B cell (primary cell): ENCODE results near the gene GPR37L1. TPM values are rescaled to one million over a fixed set of nuclear protein-coding genes. Genes with fewer than 3 reads are reported as not detected.

ENCODE experiments used
- polyA plus RNA-seq: library from polyadenylated mRNA; depleted of rRNA; stranded (reverse); fragments of >200 nt; gene quantifications from 2 replicates; pipeline ENCODE4 v1.2.3, GENCODE V29; 2012
- small RNA-seq: library from RNA; depleted of rRNA; stranded (forward); fragments of <200 nt; gene quantifications from one replicate; pipeline ENCODE3, GENCODE V24; 2012; ENCODE audit warnings: low replicate concordance, low read depth; ENCODE audit not compliant: insufficient read length
- total RNA-seq, 2 donors: library from RNA; stranded (reverse); fragments of 120-200 nt in 1 of 2; gene quantifications; 1 replicate in 1 of 2; 2 replicates in 1 of 2; pipeline versions ENCODE4 v1.2.3 to v1.2.4, GENCODE V29; 2013 to 2022

Gene GPR37L1
- total and polyA plus RNA-seq, 2 donors (not counting 1 experiment from before 2014, with no cell fraction given): not detected

Small RNA genes within 50 kb of the gene (small RNA-seq; reads per million reads assigned to genes)
- not detected for gene CRIP1P3

Other genes with a start within 250 kb of the GPR37L1 start
- not detected in 2 replicates for gene SHISA4, start 234.0 kb upstream of the GPR37L1 start, total RNA-seq
- 0.12 and 0.42 TPM in 2 replicates for gene SHISA4, start 234.0 kb upstream of the GPR37L1 start, polyA plus RNA-seq
- gene LMOD1, start 176.4 kb upstream of the GPR37L1 start, total RNA-seq: not detected in 2 replicates
- gene LMOD1, start 176.4 kb upstream of the GPR37L1 start, polyA plus RNA-seq: not detected in 2 replicates
- 31.5 and 32.3 TPM in 2 replicates for gene TIMM17A, start 167.4 kb upstream of the GPR37L1 start, total RNA-seq
- 13.7 and 40.7 TPM in 2 replicates for gene TIMM17A, start 167.4 kb upstream of the GPR37L1 start, polyA plus RNA-seq
- 42.9 and 43.1 TPM in 2 replicates for gene RNPEP, start 140.3 kb upstream of the GPR37L1 start, total RNA-seq
- gene RNPEP, start 140.3 kb upstream of the GPR37L1 start, polyA plus RNA-seq: 28.9 and 34.7 TPM in 2 replicates
- 1.5 and 1.6 TPM in 2 replicates for gene ELF3, start 112.3 kb upstream of the GPR37L1 start, total RNA-seq
- gene ELF3, start 112.3 kb upstream of the GPR37L1 start, polyA plus RNA-seq: 1.6 and 4.0 TPM in 2 replicates
- gene ARL8A, start 21.8 kb downstream of the GPR37L1 start, total RNA-seq: 66.8 and 70.7 TPM in 2 replicates
- 67.6 and 72.6 TPM in 2 replicates for gene ARL8A, start 21.8 kb downstream of the GPR37L1 start, polyA plus RNA-seq
- 16.0 and 16.5 TPM in 2 replicates for gene PTPN7, start 37.7 kb downstream of the GPR37L1 start, total RNA-seq
- gene PTPN7, start 37.7 kb downstream of the GPR37L1 start, polyA plus RNA-seq: 37.5 and 53.0 TPM in 2 replicates
- not detected in 2 replicates for gene LGR6, start 70.9 kb downstream of the GPR37L1 start, total RNA-seq
- 0.25 and 0.28 TPM in 2 replicates for gene LGR6, start 70.9 kb downstream of the GPR37L1 start, polyA plus RNA-seq
- 2.2 and 2.8 TPM in 2 replicates for gene UBE2T, start 219.0 kb downstream of the GPR37L1 start, total RNA-seq
- 6.5 and 10.0 TPM in 2 replicates for gene UBE2T, start 219.0 kb downstream of the GPR37L1 start, polyA plus RNA-seq
- gene PPP1R12B, start 225.8 kb downstream of the GPR37L1 start, total RNA-seq: 36.8 and 49.6 TPM in 2 replicates
- gene PPP1R12B, start 225.8 kb downstream of the GPR37L1 start, polyA plus RNA-seq: 4.8 and 7.1 TPM in 2 replicates